WTC11 (cell line): Measurements from ENCODE around the gene PIF1. TPM values are rescaled to one million over a fixed set of nuclear protein-coding genes. Genes with fewer than 3 reads are reported as not detected.

Experiments used
- ATAC-seq: fragments of 200-7000 bp; cut with Tn5 transposase; 2 replicates; pipeline ENCODE4 v1.10.0; 2021; ENCODE audit warnings: mild to moderate bottlenecking, moderate library complexity
- CTCF ChIA-PET: fragments of 300-600 bp; sonication (Branson Sonifier 250); formaldehyde crosslinking; loops from one replicate; lab custom pipeline; 2021; ENCODE audit warnings: antibody characterized with exemption; lab: Charles Lee
- POLR2A ChIA-PET: fragments of 350-600 bp; sonication (Branson Sonifier 250); formaldehyde crosslinking; loops from one replicate; lab custom pipeline; 2021; ENCODE audit warnings: antibody characterized with exemption; lab: Charles Lee
- DNase-seq: peaks from one replicate; pipeline ENCODE4 v3.0.0; 2021; ENCODE audit warnings: low spot score
- H3K27ac Mint-ChIP-seq: 2 replicates; pipeline ENCODE4 v1.8.0; 2021; ENCODE audit warnings: mixed read lengths
- H3K27me3 Mint-ChIP-seq: 2 replicates; pipeline ENCODE4 v1.8.0; 2021; ENCODE audit warnings: low read depth, mild to moderate bottlenecking, moderate library complexity, mixed read lengths
- H3K36me3 Mint-ChIP-seq: 2 replicates; pipeline ENCODE4 v1.8.0; 2021; ENCODE audit warnings: mixed read lengths
- H3K4me1 Mint-ChIP-seq: 2 replicates; pipeline ENCODE4 v1.8.0; 2022; ENCODE audit warnings: mixed read lengths
- H3K4me3 Mint-ChIP-seq: 2 replicates; pipeline ENCODE4 v1.8.0; 2021; ENCODE audit warnings: mild to moderate bottlenecking, moderate library complexity, mixed read lengths
- H3K9me3 Mint-ChIP-seq: 2 replicates; pipeline ENCODE4 v1.8.0; 2021; ENCODE audit warnings: mixed read lengths
- CBFB ChIP-seq: sonication (generic); formaldehyde crosslinking; IDR thresholded peaks from 2 replicates; pipeline ENCODE4 v1.8.1; 2022; ENCODE audit warnings: mild to moderate bottlenecking, low read depth, missing genetic modification reagents
- E2F5 ChIP-seq: sonication (generic); formaldehyde crosslinking; IDR thresholded peaks from 2 replicates; pipeline ENCODE4 v1.8.1; 2022; ENCODE audit warnings: mild to moderate bottlenecking, moderate library complexity, missing genetic modification reagents
- ELF4 ChIP-seq: sonication (generic); formaldehyde crosslinking; IDR thresholded peaks from 2 replicates; pipeline ENCODE4 v1.8.1; 2022; ENCODE audit warnings: low read depth, mild to moderate bottlenecking, moderate library complexity, missing genetic modification reagents
- FOXP1 ChIP-seq: sonication (generic); formaldehyde crosslinking; IDR thresholded peaks from 2 replicates; pipeline ENCODE4 v1.8.0; 2022; ENCODE audit warnings: missing genetic modification reagents, mild to moderate bottlenecking, moderate library complexity, borderline replicate concordance
- FOXP4 ChIP-seq: sonication (generic); formaldehyde crosslinking; IDR thresholded peaks from 2 replicates; pipeline ENCODE4 v1.8.0; 2022; ENCODE audit warnings: mild to moderate bottlenecking, missing genetic modification reagents
- GABPB1 ChIP-seq: sonication (generic); formaldehyde crosslinking; IDR thresholded peaks from 2 replicates; pipeline ENCODE4 v1.8.1; 2023; ENCODE audit warnings: mild to moderate bottlenecking, missing genetic modification reagents
- HMGXB4 ChIP-seq: sonication (generic); formaldehyde crosslinking; IDR thresholded peaks from 2 replicates; pipeline ENCODE4 v1.8.1; 2023; ENCODE audit warnings: mild to moderate bottlenecking, moderate library complexity, missing genetic modification reagents
- JAZF1 ChIP-seq: fragments of 250-450 bp; sonication (Bioruptor Pico); IDR thresholded peaks from 2 replicates; pipeline ENCODE4 v1.9.0; 2021; ENCODE audit warnings: moderate library complexity, mild to moderate bottlenecking, inconsistent platforms
- MAX ChIP-seq: sonication (generic); formaldehyde crosslinking; IDR thresholded peaks from 2 replicates; pipeline ENCODE4 v1.8.0; 2022; ENCODE audit warnings: mild to moderate bottlenecking, missing genetic modification reagents
- NFE2L1 ChIP-seq: sonication (generic); formaldehyde crosslinking; IDR thresholded peaks from 2 replicates; pipeline ENCODE4 v1.8.1; 2023; ENCODE audit warnings: missing genetic modification reagents
- RELA ChIP-seq: sonication (generic); formaldehyde crosslinking; IDR thresholded peaks from 2 replicates; pipeline ENCODE4 v1.8.1; 2022; ENCODE audit warnings: missing genetic modification reagents, mild to moderate bottlenecking, borderline replicate concordance
- SMAD3 ChIP-seq: sonication (generic); formaldehyde crosslinking; IDR thresholded peaks from 2 replicates; pipeline ENCODE4 v1.8.0; 2022; ENCODE audit warnings: missing genetic modification reagents, mild to moderate bottlenecking, borderline replicate concordance
- ZNF138 ChIP-seq: sonication (generic); formaldehyde crosslinking; conservative IDR thresholded peaks from 2 replicates; pipeline ENCODE4 v1.8.1; 2022; ENCODE audit warnings: mild to moderate bottlenecking, moderate library complexity, missing genetic modification reagents
- ZNF232 ChIP-seq: sonication (generic); formaldehyde crosslinking; IDR thresholded peaks from 2 replicates; pipeline ENCODE4 v1.8.0; 2022; ENCODE audit warnings: mild to moderate bottlenecking, missing genetic modification reagents
- total RNA-seq: library from RNA; stranded (reverse); gene quantifications from 3 replicates; pipeline ENCODE4 v1.2.3, GENCODE V29; 2021
- TF ChIP-seq, protein P1 (sequence below): sonication (generic); formaldehyde crosslinking; IDR thresholded peaks from 2 replicates; pipeline ENCODE4 v1.8.0; 2022; ENCODE audit warnings: mild to moderate bottlenecking, missing genetic modification reagents

Gene PIF1
- total RNA-seq, 1 experiment from 2014 or later: 249 TPM

GRCh38 chr15:64774037-64774628 lies 51.3 kb downstream of the PIF1 start:
- Mint-ChIP-seq H3K27me3 (no peaks in the 10 kb centered on the region), H3K36me3 (no peaks in the 10 kb centered on the region; the same call in 1 of the 2 replicates), H3K4me3 (peak overlapping the region; percentile 94), H3K4me1 (peaks cover 66% of the 10 kb centered on the region), H3K27ac (peak overlapping the region; percentile 95), H3K9me3 (no peaks in the 10 kb centered on the region)
- POLR2A ChIA-PET: interaction anchor here (0.7 to 3.1 kb wide), 5 partner anchors 34 to 73 kb away, joined by 3 to 28 read pairs (median 4); partner anchors contain the start of gene PIF1
- CTCF ChIA-PET: interaction anchor here (0.7 to 3.1 kb wide), 5 partner anchors 24 to 67 kb away, joined by 3 to 25 read pairs (median 4); no protein-coding TSS in a partner anchor
- ATAC-seq: no peak
- DNase-seq: no peak
- TF ChIP-seq FOXP1 (CRISPR knock-in tag): 0 out of 2 replicates have a peak, but pooled peaks have one; percentile 25
- TF ChIP-seq, protein P1, sequence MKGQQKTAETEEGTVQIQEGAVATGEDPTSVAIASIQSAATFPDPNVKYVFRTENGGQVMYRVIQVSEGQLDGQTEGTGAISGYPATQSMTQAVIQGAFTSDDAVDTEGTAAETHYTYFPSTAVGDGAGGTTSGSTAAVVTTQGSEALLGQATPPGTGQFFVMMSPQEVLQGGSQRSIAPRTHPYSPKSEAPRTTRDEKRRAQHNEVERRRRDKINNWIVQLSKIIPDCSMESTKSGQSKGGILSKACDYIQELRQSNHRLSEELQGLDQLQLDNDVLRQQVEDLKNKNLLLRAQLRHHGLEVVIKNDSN (CRISPR knock-in tag): 0 out of 2 replicates have a peak, but pooled peaks have one; percentile 9
- 0 out of 2 replicates have a peak, but pooled peaks have one; percentile 46 for TF ChIP-seq HMGXB4 (CRISPR knock-in tag)
- 0 out of 2 replicates have a peak, but pooled peaks have one; percentile 32 for TF ChIP-seq MAX
- TF ChIP-seq GABPB1 (CRISPR knock-in tag): no peak
- no peak for TF ChIP-seq E2F5
- TF ChIP-seq ELF4 (CRISPR knock-in tag): no peak
- TF ChIP-seq NFE2L1 (CRISPR knock-in tag): peak; percentile 61; the same call in 1 of the 2 replicates
- TF ChIP-seq FOXP4 (CRISPR knock-in tag): no peak

- peak overlapping the region; percentile 94 for H3K4me3 Mint-ChIP-seq
These were observed 51.8 kb downstream of the PIF1 start for GRCh38 chr15:64773606-64774005.

DNA sequence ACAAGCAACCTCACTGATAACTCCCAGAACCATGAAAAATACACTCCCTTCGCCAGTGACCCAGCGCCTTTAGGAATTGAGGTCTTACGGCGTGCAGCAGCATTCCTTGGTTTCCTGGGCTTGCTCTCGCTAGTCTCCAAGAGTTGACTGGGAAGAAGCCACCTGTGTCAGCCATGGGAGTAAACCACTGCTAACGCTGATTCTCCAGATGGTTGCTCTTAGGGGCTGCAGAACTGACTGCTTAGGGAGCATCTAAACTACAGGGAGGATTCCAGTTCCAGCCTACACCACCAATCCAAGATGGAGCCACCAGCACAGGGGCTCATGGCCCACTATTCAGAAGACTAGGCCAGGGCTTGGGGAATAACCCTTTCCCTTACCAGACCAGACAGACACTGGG lies 52.5 kb downstream of the PIF1 start:
- Mint-ChIP-seq H3K27ac (peak overlapping the region; percentile 58), H3K4me1 (peaks cover 60% of the 10 kb centered on the region), H3K9me3 (no peaks in the 10 kb centered on the region)
- TF ChIP-seq CBFB (CRISPR knock-in tag) (no peak), RELA (CRISPR knock-in tag) (no peak), ZNF232 (CRISPR knock-in tag) (no peak), SMAD3 (CRISPR knock-in tag) (no peak), JAZF1 (CRISPR knock-in tag) (no peak)
- TF ChIP-seq, protein P1 (CRISPR knock-in tag): no peak
- TF ChIP-seq, all 79 proteins: peak for 0
- H3K4me3 Mint-ChIP-seq: peak overlapping the region; percentile 94
- no peak for ATAC-seq
- no peaks in the 10 kb centered on the region for H3K27me3 Mint-ChIP-seq
- ChIA-PET CTCF (no interaction called here), POLR2A (interaction anchor here (3.1 kb wide), 1 partner anchor 35 kb away, joined by 28 read pairs; no protein-coding TSS in a partner anchor)
- no peak for DNase-seq
- H3K36me3 Mint-ChIP-seq: peaks cover 2% of the 10 kb centered on the region; the same call in 1 of the 2 replicates

More at GRCh38 chr15:64773606-64774005, 51.8 kb downstream of the PIF1 start:
- ChIA-PET CTCF (interaction anchor here (0.7 to 3.1 kb wide), 5 partner anchors 24 to 67 kb away, joined by 3 to 25 read pairs (median 4); no protein-coding TSS in a partner anchor), POLR2A (interaction anchor here (1.0 to 3.1 kb wide), 4 partner anchors 35 to 72 kb away, joined by 3 to 28 read pairs (median 6); no protein-coding TSS in a partner anchor)
- Mint-ChIP-seq H3K9me3 (no peaks in the 10 kb centered on the region), H3K36me3 (no peaks in the 10 kb centered on the region; the same call in 1 of the 2 replicates)
- TF ChIP-seq ZNF138: 0 out of 2 replicates have a peak, but pooled peaks have one; percentile 65
- no peak for TF ChIP-seq JAZF1 (CRISPR knock-in tag)
- TF ChIP-seq, all 79 proteins: peak for 1
- Mint-ChIP-seq H3K27ac (peak overlapping the region; percentile 58), H3K27me3 (no peaks in the 10 kb centered on the region), H3K4me1 (peaks cover 61% of the 10 kb centered on the region)
- ATAC-seq (no peak), DNase-seq (no peak)
